Measurements from ENCODE around the gene RNASEH2C. TPM values are rescaled to one million over a fixed set of nuclear protein-coding genes. Genes with fewer than 3 reads are reported as not detected.

The RNASEH2C gene
- total RNA-seq (2012; rRNA removed) (40.0 and 69.4 TPM in 2 replicates), polyA plus RNA-seq (2012; rRNA removed) (34.8 and 46.3 TPM in 2 replicates), Bru-seq, nascent RNA (percentile 54 among the genes with signal in this experiment), BruChase-seq, experiment 1, labeled RNA remaining after a 6-hour chase (percentile 57 among the genes with signal in this experiment), BruChase-seq, experiment 2, labeled RNA remaining after a 2-hour chase (percentile 59 among the genes with signal in this experiment)
- 61.0 and 90.4 TPM in 2 replicates for polyA plus RNA-seq (2012; cell fraction: cytosol; rRNA removed)
- 60.1 and 110 TPM in 2 replicates for polyA plus RNA-seq (2012; cell fraction: nucleus; rRNA removed; ENCODE audit: low replicate concordance)
- long read RNA-seq, transcript RNASEH2C-203 (3 exons, 2,798 nt): minor isoform, 12 of 37 reads
- long read RNA-seq, transcript RNASEH2C-201 (4 exons, 2,794 nt): major isoform, 16 of 37 reads
- long read RNA-seq, partial matches to known transcripts: 3 of 37 reads
- long read RNA-seq, other reads (novel, unspliced or antisense): 3 of 37 reads

- no peaks in the 10 kb centered on the region for H3K9me3 ChIP-seq (ENCODE audit: control insufficient read depth, insufficient read depth, low read length)
- peak within 1 kb of the TSS; percentile 89 for H2AK5ac ChIP-seq (ENCODE audit: low read depth, low read length)
- peaks cover 6% of the 10 kb centered on the region; the same call in 1 of the 2 replicates for H3K4me1 ChIP-seq (ENCODE audit: control insufficient read depth, insufficient read depth, low read length)
- peak within 1 kb of the TSS; percentile 82 for H3K4me2 ChIP-seq (ENCODE audit: low read depth, low read length)
- H3K9ac ChIP-seq (ENCODE audit: low read depth, low read length): peak within 1 kb of the TSS; percentile 87
- in situ Hi-C loops (cut with MboI; ENCODE audit: low sequenced_read_pairs): no loop called here
- peak within 1 kb of the TSS; percentile 84 for H3K23ac ChIP-seq (ENCODE audit: low read depth, low read length)
- no TSS peak for BruUV-seq (replicated peaks)
- peaks cover 26% of the 10 kb centered on the region for H4K20me1 ChIP-seq (ENCODE audit: insufficient read depth, low read length)
- TF ChIP-seq MAZ (IDR thresholded peaks at IDR 0.05; ENCODE audit: borderline replicate concordance, low read depth, low read length): peak; percentile 40; the same call in 1 of the 2 replicates
- TF ChIP-seq POLR2A (IDR thresholded peaks at IDR 0.05; ENCODE audit: low read depth, low read length): peak; percentile 55
- TF ChIP-seq CTCF (conservative IDR thresholded peaks at IDR 0.05; ENCODE audit: low read depth, low read length): no peak
- peak within 1 kb of the TSS; percentile 91 for H3K14ac ChIP-seq (replicated peaks; ENCODE audit: low read depth, low read length)
- no peak within 1 kb of the TSS for H2BK15ac ChIP-seq (ENCODE audit: low read depth, low read length)
- H3K18ac ChIP-seq (ENCODE audit: low read depth, low read length): peak within 1 kb of the TSS; percentile 58; the same call in 1 of the 2 replicates
- no peaks in the 10 kb centered on the region for H3K27me3 ChIP-seq (ENCODE audit: control insufficient read depth, insufficient read depth, low read length)
- intact Hi-C loops (cut with micrococcal nuclease): loop anchor here (1.0 kb wide), 1 partner anchor 8 kb away; the partner anchor contains the start of gene KAT5
- peaks cover 32% of the 10 kb centered on the region for H3K36me3 ChIP-seq (ENCODE audit: control insufficient read depth, insufficient read depth, low read length)
- ATAC-seq (ENCODE audit: low read depth) (peak; percentile 95), DNase-seq (peak; percentile 80)
- peak within 1 kb of the TSS; percentile 85; the same call in 1 of the 2 replicates for H4K91ac ChIP-seq (ENCODE audit: insufficient read depth, low read depth, low read length)
- CTCF ChIA-PET: interaction anchor here (0.5 to 2.2 kb wide), 4 partner anchors 8 to 98 kb away, joined by 3 to 8 read pairs (median 6); partner anchors contain the start of gene KAT5
- no peak within 1 kb of the TSS for H2BK20ac ChIP-seq (ENCODE audit: low read depth, low read length)
- peak within 1 kb of the TSS; percentile 46 to 99 for H4K8ac ChIP-seq (ENCODE audit: low read depth in 2 of 2, low read length in 2 of 2)
- H3K4me3 ChIP-seq (ENCODE audit: insufficient read depth, low read depth, low read length): peak within 1 kb of the TSS; percentile 75
- dilution Hi-C loops (cut with HindIII; ENCODE audit: low sequenced_read_pairs, unreplicated experiment): no loop called here
- H2AFZ ChIP-seq (replicated peaks; ENCODE audit: low read length, poor library complexity): peak within 1 kb of the TSS; percentile 100
- H3K79me1 ChIP-seq (ENCODE audit: low read depth in 1 of 2, low read length in 2 of 2): peaks cover 10 to 42% of the 10 kb centered on the region in 2 experiments; a peak in 3 of 4 replicates
- peak within 1 kb of the TSS; percentile 92 for H2BK5ac ChIP-seq (ENCODE audit: low read depth, low read length, poor library complexity, severe bottlenecking)
- peak within 1 kb of the TSS; percentile 96; the same call in 1 of the 2 replicates for H3K4ac ChIP-seq (ENCODE audit: low read depth, low read length)
- H2AK9ac ChIP-seq (replicated peaks; ENCODE audit: low read depth, low read length, poor library complexity): peak within 1 kb of the TSS; percentile 95
- peak within 1 kb of the TSS; percentile 95 for H3K27ac ChIP-seq (ENCODE audit: insufficient read depth, low read length)
- 0% methylated on average over 45 of the region's 76 CpGs; no CpG with 5 or more reads in 1 of the 2 experiments for WGBS, 2 experiments (ENCODE audit: extremely low coverage in 2 of 2, insufficient read length in 1 of 2)
- H2BK120ac ChIP-seq (ENCODE audit: low read depth, low read length): peak within 1 kb of the TSS; percentile 81; the same call in 1 of the 2 replicates
- peak within 1 kb of the TSS; percentile 70; the same call in 1 of the 2 replicates for H3K56ac ChIP-seq (ENCODE audit: extremely low read depth, insufficient read depth, low read length)
- H4K5ac ChIP-seq (ENCODE audit: low read depth, low read length): peak within 1 kb of the TSS; percentile 61; the same call in 1 of the 2 replicates
- peaks cover 5% of the 10 kb centered on the region; the same call in 1 of the 2 replicates for H3K9me1 ChIP-seq (ENCODE audit: insufficient read depth, low read length)
- POLR2A ChIA-PET (ENCODE audit: unreplicated experiment): interaction anchor here (0.5 to 0.9 kb wide), 2 partner anchors 8 to 606 kb away, joined by 3 to 5 read pairs; partner anchors contain the start of gene KAT5
Measured at GRCh38 chr11:65720211-65720934, at the start of gene RNASEH2C. RNASEH2C (minus strand) TSS chr11:65720798; CDS start chr11:65720758, 40 bp downstream.

Data from IMR-90 (cell line).